Keratinocyte (primary cell): ENCODE measurements around the gene BICDL1. TPM values are rescaled to one million over a fixed set of nuclear protein-coding genes. Genes with fewer than 3 reads are reported as not detected.

ENCODE experiments used
- DNase-seq: peaks from one replicate; pipeline ENCODE4 v3.0.0-alpha.2; 2011; ENCODE audit warnings: low read depth, missing footprints, low spot score
- FAIRE-seq: peaks from 2 replicates; lab custom pipeline; 2011; peaks lifted over from hg19 to GRCh38; lab: Jason Lieb, UNC
- H2AFZ ChIP-seq: 2 replicates; pipeline ENCODE4 v1.6.0; 2012; ENCODE audit warnings: low read length, control low read depth, inconsistent platforms; ENCODE audit not compliant: control insufficient read depth
- H3K27ac ChIP-seq: 2 replicates; pipeline ENCODE4 v1.5.1; 2011; ENCODE audit warnings: low read length; ENCODE audit not compliant: control insufficient read depth, insufficient read depth
- H3K27me3 ChIP-seq: 3 replicates; pipeline ENCODE4 v1.6.0; 2011; ENCODE audit warnings: low read length; ENCODE audit not compliant: control insufficient read depth, insufficient read depth; ENCODE audit errors: extremely low read depth
- H3K36me3 ChIP-seq, 2 experiments: 2 replicates in 1 of 2; 3 replicates in 1 of 2; pipeline ENCODE4 v1.5.1; 2011; ENCODE audit warnings: low read length in 2 of 2, mild to moderate bottlenecking in 1 of 2; ENCODE audit not compliant: control insufficient read depth in 2 of 2, insufficient read depth in 2 of 2; ENCODE audit errors: extremely low read depth in 1 of 2
- H3K4me1 ChIP-seq: 3 replicates; pipeline ENCODE4 v1.5.1; 2011; ENCODE audit warnings: low read length; ENCODE audit not compliant: control insufficient read depth, insufficient read depth; ENCODE audit errors: extremely low read depth
- H3K4me2 ChIP-seq: 3 replicates; pipeline ENCODE4 v1.6.0; 2011; ENCODE audit warnings: low read depth, low read length; ENCODE audit not compliant: control insufficient read depth, insufficient read depth; ENCODE audit errors: extremely low read depth
- H3K4me3 ChIP-seq, 3 experiments: fragments of 200-600 bp in 1 of 3; sonication (generic) in 1 of 3; 2 replicates in 2 of 3; 3 replicates in 1 of 3; pipeline ENCODE4 v1.5.1; 2011 to 2016; ENCODE audit warnings: low read length in 3 of 3, mild to moderate bottlenecking in 3 of 3, control low read depth in 2 of 3, inconsistent platforms in 1 of 3, low read depth in 1 of 3, mixed read lengths in 1 of 3, mixed run types in 1 of 3, moderate library complexity in 1 of 3; ENCODE audit not compliant: control insufficient read depth in 2 of 3, insufficient read depth in 2 of 3; ENCODE audit errors: extremely low read depth in 1 of 3
- H3K79me2 ChIP-seq: 2 replicates; pipeline ENCODE4 v1.6.0; 2012; ENCODE audit warnings: low read length; ENCODE audit not compliant: control insufficient read depth, insufficient read depth
- H3K9ac ChIP-seq: 3 replicates; pipeline ENCODE4 v1.6.0; 2011; ENCODE audit warnings: low read length; ENCODE audit not compliant: control insufficient read depth, insufficient read depth; ENCODE audit errors: extremely low read depth
- H3K9me1 ChIP-seq: 3 replicates; pipeline ENCODE4 v1.6.0; 2011; ENCODE audit warnings: low read length; ENCODE audit not compliant: control insufficient read depth, insufficient read depth; ENCODE audit errors: extremely low read depth
- H3K9me3 ChIP-seq: 2 replicates; pipeline ENCODE4 v1.5.1; 2012; ENCODE audit warnings: low read depth, low read length; ENCODE audit not compliant: control insufficient read depth
- H4K20me1 ChIP-seq: 3 replicates; pipeline ENCODE4 v1.6.0; 2011; ENCODE audit warnings: low read length; ENCODE audit not compliant: control insufficient read depth, insufficient read depth; ENCODE audit errors: extremely low read depth
- EZH2 ChIP-seq: IDR thresholded peaks from one replicate; pipeline ENCODE4 v1.6.1; 2012; ENCODE audit warnings: inconsistent platforms, mild to moderate bottlenecking, low read length, moderate library complexity
- dilution Hi-C: fragments of 300-500 bp; cut with MboI; formaldehyde crosslinking; loops from one replicate; pipeline ENCODE4 v1.7.0; 2020; ENCODE audit warnings: low sequenced_read_pairs; ENCODE audit not compliant: extremely low pct_ligation_motif_present
- polyA plus RNA-seq, 5 experiments: library from polyadenylated mRNA; depleted of rRNA in 3 of 5; stranded (reverse) in 3 of 5; stranded (forward) in 1 of 5; unstranded in 1 of 5; fragments of >200 nt; gene quantifications; 1 replicate in 1 of 5; 2 replicates in 3 of 5; 3 replicates in 1 of 5; pipeline versions ENCODE4 v1.2.1 to v1.2.3, GENCODE V29; 2011 to 2012; ENCODE audit warnings: missing spikeins in 2 of 5, low read depth in 1 of 5, low replicate concordance in 1 of 5
- TF ChIP-seq, protein P1 (sequence below), 3 experiments: IDR thresholded peaks in 1 of 3; conservative IDR thresholded peaks in 1 of 3; optimal IDR thresholded peaks in 1 of 3; 2 replicates in 2 of 3; 3 replicates in 1 of 3; pipeline versions ENCODE3 to v1.5.1; 2011; ENCODE audit warnings: low read length in 3 of 3, mild to moderate bottlenecking in 3 of 3, moderate library complexity in 2 of 3, control low read depth in 1 of 3, inconsistent platforms in 1 of 3; ENCODE audit not compliant: insufficient read depth in 2 of 3; ENCODE audit errors: extremely low read depth in 1 of 3

Gene BICDL1
- polyA plus RNA-seq, 1 donor (not counting 4 experiments of a cell fraction or from before 2014, with no cell fraction given): 6.4 TPM

DNA sequence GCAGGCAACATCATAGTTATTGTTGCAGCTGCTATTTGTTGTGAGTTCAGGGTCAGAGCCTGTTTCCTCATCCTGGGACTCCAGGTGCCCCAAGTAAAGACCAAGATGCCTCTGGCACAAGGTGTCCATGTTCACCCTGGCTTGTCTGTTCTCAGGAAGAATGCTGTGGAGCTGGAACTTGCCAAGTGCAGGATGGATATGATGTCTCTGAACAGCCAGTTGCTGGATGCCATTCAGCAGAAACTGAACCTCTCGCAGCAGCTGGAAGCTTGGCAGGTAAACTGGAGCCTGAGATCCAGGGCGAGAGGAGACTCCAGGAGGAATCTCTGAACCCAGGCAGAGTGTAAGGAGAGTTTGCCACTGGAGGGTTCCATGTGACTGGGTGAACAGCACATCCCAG is 100.8 kb downstream of the BICDL1 start:
- no peak for TF ChIP-seq EZH2
- TF ChIP-seq, protein P1, sequence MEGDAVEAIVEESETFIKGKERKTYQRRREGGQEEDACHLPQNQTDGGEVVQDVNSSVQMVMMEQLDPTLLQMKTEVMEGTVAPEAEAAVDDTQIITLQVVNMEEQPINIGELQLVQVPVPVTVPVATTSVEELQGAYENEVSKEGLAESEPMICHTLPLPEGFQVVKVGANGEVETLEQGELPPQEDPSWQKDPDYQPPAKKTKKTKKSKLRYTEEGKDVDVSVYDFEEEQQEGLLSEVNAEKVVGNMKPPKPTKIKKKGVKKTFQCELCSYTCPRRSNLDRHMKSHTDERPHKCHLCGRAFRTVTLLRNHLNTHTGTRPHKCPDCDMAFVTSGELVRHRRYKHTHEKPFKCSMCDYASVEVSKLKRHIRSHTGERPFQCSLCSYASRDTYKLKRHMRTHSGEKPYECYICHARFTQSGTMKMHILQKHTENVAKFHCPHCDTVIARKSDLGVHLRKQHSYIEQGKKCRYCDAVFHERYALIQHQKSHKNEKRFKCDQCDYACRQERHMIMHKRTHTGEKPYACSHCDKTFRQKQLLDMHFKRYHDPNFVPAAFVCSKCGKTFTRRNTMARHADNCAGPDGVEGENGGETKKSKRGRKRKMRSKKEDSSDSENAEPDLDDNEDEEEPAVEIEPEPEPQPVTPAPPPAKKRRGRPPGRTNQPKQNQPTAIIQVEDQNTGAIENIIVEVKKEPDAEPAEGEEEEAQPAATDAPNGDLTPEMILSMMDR (optimal IDR thresholded peaks at IDR 0.05 in 1 of 3, IDR thresholded peaks at IDR 0.05 in 1 of 3, conservative IDR thresholded peaks at IDR 0.05 in 1 of 3; ENCODE audit: extremely low read depth in 1 of 3, insufficient read depth in 2 of 3, low read length in 3 of 3): no peak
- no peaks in the 10 kb centered on the region for H3K9me1 ChIP-seq
- H3K36me3 ChIP-seq: peaks cover 8 to 15% of the 10 kb centered on the region in 2 experiments
- no peak overlapping the region for H3K9ac ChIP-seq
- FAIRE-seq (no peak), DNase-seq (no peak)
- H3K79me2 ChIP-seq: no peaks in the 10 kb centered on the region
- no peak overlapping the region for H2AFZ ChIP-seq
- peaks cover 3% of the 10 kb centered on the region for H4K20me1 ChIP-seq
- H3K4me1 ChIP-seq: peaks cover 16% of the 10 kb centered on the region
- no peak overlapping the region for H3K4me2 ChIP-seq
- H3K9me3 ChIP-seq: no peaks in the 10 kb centered on the region
- no peak overlapping the region for H3K4me3 ChIP-seq
- no peak overlapping the region for H3K27ac ChIP-seq
- dilution Hi-C loops: no loop called here
- no peaks in the 10 kb centered on the region for H3K27me3 ChIP-seq

GRCh38 chr12:120090206-120090605 is 101.2 kb downstream of the BICDL1 start:
- DNase-seq: no peak
- no peaks in the 10 kb centered on the region for H3K79me2 ChIP-seq
- dilution Hi-C loops: no loop called here
- no peak overlapping the region for H2AFZ ChIP-seq
- H3K9ac ChIP-seq: no peak overlapping the region
- no peak overlapping the region for H3K4me3 ChIP-seq
- no peak for FAIRE-seq
- H3K4me1 ChIP-seq: peaks cover 16% of the 10 kb centered on the region
- no peak for TF ChIP-seq EZH2
- TF ChIP-seq, protein P1 (optimal IDR thresholded peaks at IDR 0.05 in 1 of 3, IDR thresholded peaks at IDR 0.05 in 1 of 3, conservative IDR thresholded peaks at IDR 0.05 in 1 of 3; ENCODE audit: extremely low read depth in 1 of 3, insufficient read depth in 2 of 3, low read length in 3 of 3): no peak
- H3K27me3 ChIP-seq: no peaks in the 10 kb centered on the region
- H3K27ac ChIP-seq: no peak overlapping the region
- peaks cover 8 to 15% of the 10 kb centered on the region in 2 experiments for H3K36me3 ChIP-seq
- no peak overlapping the region for H3K4me2 ChIP-seq
- H4K20me1 ChIP-seq: peaks cover 3% of the 10 kb centered on the region
- no peaks in the 10 kb centered on the region for H3K9me1 ChIP-seq
- H3K9me3 ChIP-seq: no peaks in the 10 kb centered on the region
